ENCODE results near the gene NEAT1.

NEAT1 gene

GRCh38 chr11:65487467-65488272 is 65.1 kb downstream of the NEAT1 start:
- DNase-seq, result no peak

GRCh38 chr11:65488273-65489034 is 65.9 kb downstream of the NEAT1 start:
- DNase-seq, result no peak

GRCh38 chr11:65489035-65489705 is 66.6 kb downstream of the NEAT1 start:
- DNase-seq, result no peak

- DNase-seq, result no peak
Measured at GRCh38 chr11:65489706-65490320, 67.2 kb downstream of the NEAT1 start.

- no peak for DNase-seq
Measured at GRCh38 chr11:65491163-65491465, 68.5 kb downstream of the NEAT1 start.

DNA sequence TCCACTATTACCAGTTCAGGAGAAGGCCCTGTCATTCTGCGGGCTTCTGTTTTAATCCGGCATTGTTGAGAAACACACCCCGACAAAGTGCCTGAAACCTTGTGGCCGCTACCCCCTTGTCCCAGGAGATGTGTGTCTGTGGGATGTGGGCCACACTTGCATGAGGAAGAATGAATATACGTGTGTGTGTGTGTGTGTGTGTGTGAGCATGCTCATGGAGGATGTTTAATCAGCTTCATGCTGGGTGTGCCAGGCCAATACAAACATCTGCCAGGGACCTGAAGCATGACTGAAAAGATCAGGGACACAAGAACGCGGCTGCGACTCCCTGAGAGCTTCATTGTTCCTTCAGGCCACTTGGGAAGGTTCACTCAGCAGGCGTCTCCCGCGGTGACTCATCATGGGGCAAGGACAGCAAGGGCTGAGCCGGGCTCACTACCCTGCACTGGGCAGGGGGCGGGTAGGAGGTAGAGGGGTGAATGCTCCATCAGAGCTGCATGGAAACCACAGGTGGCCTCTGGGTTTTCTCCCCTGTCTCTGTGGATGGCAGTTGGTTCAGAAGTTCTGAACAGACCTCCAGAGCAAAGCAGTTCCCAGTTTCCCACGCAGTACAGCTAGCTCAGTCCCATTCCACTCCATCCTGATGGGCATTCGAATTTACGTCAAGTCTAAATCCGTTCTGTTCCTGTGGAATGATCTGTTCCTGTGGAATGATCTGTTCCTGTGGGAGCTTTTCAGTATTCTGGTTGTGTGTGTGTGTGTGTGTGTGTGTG is 69.2 kb downstream of the NEAT1 start:
- no peak for DNase-seq

DNA sequence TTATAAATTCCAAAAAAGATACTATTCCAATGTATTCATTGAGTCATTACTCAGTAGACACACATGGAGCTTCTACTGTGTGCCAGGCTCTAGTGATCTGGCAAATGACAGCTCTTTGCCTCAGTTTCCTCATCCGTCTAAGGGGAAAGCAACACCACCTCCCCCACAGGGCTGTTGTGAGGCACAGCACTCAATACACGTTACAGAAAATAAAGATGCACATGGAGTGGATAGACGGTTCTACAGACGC is 69.7 kb downstream of the NEAT1 start:
- no peak for DNase-seq

- DNase-seq, result no peak
Measured at GRCh38 chr11:65492637-65493366, 70.2 kb downstream of the NEAT1 start.

DNA sequence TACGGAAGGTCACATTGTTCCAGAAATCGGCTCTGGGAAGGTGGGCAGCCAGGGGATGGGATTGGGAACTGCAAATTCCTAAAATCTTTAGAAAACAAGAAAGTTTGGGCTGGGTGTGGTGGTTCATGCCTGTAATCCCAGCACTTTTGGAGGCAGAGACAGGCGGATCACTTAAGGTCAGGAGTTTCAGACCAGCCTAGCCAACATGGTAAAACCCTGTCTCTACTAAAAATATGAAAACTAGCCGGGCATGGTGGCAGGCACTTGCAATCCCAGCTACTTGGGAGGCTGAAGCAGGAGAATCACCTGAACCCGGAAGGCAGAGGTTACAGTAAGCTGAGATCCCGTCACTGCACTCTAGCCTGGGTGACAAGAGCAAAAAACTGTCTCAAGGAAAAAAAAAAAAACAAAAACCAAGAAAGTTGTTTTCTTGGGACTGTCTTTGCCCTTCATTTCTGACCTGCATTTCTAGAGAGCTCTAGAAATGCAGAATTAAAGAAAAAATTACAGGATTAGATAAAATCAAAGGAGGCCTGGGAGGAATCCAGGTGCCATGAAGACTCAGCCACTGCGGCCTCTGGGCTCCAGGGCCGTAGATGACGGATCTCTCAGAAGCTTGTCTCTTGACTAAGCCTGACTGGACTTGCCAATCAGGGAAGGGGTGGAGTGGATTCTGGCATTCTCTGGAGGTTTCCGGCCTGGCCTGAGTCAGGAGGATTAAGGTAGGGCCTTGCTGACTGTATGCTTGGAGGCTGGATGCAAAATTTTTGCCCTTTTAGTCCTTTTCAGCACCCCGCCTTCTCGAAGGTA is 71.0 kb downstream of the NEAT1 start:
- no peak for DNase-seq
